Stomach smooth muscle (tissue), 2 donors: ENCODE measurements around the gene CLDN14.
"Not testable (repeated sequence)": the region's sequence is repeated elsewhere in the genome, so short reads cannot be mapped to it uniquely, and the experiment has no call there.

Source experiments
- H3K27ac ChIP-seq: one replicate; pipeline ENCODE4 v1.7.0; 2013; ENCODE audit warnings: mild to moderate bottlenecking, low read length, inconsistent platforms
- H3K27me3 ChIP-seq, 2 donors: one replicate each; pipeline ENCODE4 v1.7.0; 2013; ENCODE audit warnings: low read length in 2 of 2; ENCODE audit not compliant: insufficient read depth in 2 of 2, control insufficient read depth in 1 of 2
- H3K36me3 ChIP-seq, 2 donors: one replicate each; pipeline ENCODE4 v1.7.0; 2013; ENCODE audit warnings: low read length in 2 of 2; ENCODE audit not compliant: control insufficient read depth in 2 of 2, insufficient read depth in 2 of 2
- H3K4me1 ChIP-seq: one replicate; pipeline ENCODE4 v1.7.0; 2013; ENCODE audit warnings: low read length; ENCODE audit not compliant: control insufficient read depth, insufficient read depth
- H3K4me3 ChIP-seq, 2 donors: one replicate each; pipeline ENCODE4 v1.7.0; 2013; ENCODE audit warnings: low read length in 2 of 2
- H3K9ac ChIP-seq, 2 donors: one replicate each; pipeline ENCODE4 v1.7.0; 2013; ENCODE audit warnings: low read length in 2 of 2, mild to moderate bottlenecking in 1 of 2
- H3K9me3 ChIP-seq, 2 donors: one replicate each; pipeline ENCODE4 v1.7.0; 2013; ENCODE audit warnings: low read length in 2 of 2; ENCODE audit not compliant: control insufficient read depth in 2 of 2
- donor health status: healthy.
- donor health status: Pancreatic carcinoma.

Gene CLDN14

DNA sequence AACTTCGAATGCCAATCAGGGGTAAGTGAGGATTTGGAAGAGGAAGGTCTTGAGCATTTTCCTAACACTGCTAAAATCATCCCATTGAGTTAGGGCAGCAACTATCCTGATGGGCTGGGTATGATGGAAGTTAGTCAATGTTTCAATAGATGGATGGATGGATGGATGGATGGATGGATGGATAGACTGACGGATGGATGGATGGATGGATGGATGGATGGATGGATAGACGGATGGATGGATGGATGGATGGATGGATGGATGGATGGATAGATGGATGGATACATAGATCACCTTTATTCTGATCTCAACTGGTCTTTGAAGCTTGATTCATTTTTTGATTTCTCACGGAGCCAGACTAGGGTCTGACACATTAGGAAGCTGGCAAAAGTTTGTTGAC, 2.3 kb upstream of the CLDN14 start:
- Histone ChIP-seq H3K36me3 (no peaks in the 10 kb centered on the region), H3K9me3 (no peaks in the 10 kb centered on the region), H3K4me3 (no peak overlapping the region), H3K9ac (no peak overlapping the region), H3K4me1 (no peaks in the 10 kb centered on the region), H3K27me3 (peaks cover 0 to 2% of the 10 kb centered on the region in 2 donors), H3K27ac (no peak overlapping the region)

DNA sequence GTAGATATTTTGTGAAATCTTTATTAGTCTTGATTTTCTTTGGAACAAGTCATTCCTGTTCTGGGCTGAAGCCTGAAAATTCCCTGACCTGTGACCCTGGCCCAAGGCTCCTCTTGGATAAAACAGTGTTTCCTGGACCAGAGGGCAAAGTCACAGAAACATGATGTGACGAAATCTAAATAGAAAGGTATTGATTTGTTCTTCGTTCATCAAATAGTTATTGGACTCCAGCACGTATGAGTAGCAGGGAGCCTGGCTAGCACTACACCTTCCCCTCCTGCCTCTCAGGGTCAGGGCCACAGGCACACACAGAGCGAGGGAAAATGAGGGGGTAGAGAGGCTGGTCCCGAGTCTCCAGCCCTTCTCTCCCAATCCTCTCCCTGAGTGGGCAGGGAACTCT, 1.7 kb upstream of the CLDN14 start:
- H3K27ac ChIP-seq = no peak overlapping the region
- no peaks in the 10 kb centered on the region for H3K4me1 ChIP-seq
- H3K27me3 ChIP-seq = peaks cover 0 to 2% of the 10 kb centered on the region in 2 donors
- H3K9ac ChIP-seq = no peak overlapping the region
- H3K9me3 ChIP-seq = no peaks in the 10 kb centered on the region
- H3K36me3 ChIP-seq = no peaks in the 10 kb centered on the region
- H3K4me3 ChIP-seq = no peak overlapping the region

- Histone ChIP-seq H3K36me3 (no peaks in the 10 kb centered on the region), H3K27ac (no peak overlapping the region), H3K4me1 (no peaks in the 10 kb centered on the region), H3K27me3 (no peaks in the 10 kb centered on the region), H3K9ac (no peak overlapping the region), H3K4me3 (no peak overlapping the region), H3K9me3 (no peaks in the 10 kb centered on the region)
Measured at GRCh38 chr21:36480618-36481017, 696 bp upstream of the CLDN14 start.

DNA sequence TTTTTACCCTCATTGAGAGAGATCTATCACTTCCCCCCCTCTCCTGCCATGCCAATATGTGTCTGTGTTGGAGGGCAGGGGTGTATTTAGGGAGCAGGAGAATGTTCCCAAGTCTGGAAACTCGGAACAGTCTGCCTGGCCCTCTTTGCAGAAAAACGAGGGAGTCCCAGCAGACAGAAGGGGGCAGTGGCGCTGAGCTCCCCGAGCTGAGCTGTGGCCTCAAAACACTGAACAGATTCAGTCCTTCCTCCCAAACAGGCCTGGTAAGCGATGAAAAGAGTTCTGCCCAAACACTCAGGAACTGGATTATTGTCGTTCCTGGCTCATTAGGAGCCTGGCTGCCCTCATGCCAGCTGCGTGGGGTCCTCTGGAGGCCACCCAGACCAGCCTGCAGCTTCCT, 981 bp downstream of the CLDN14 start:
- H3K9ac ChIP-seq = no peak overlapping the region
- no peaks in the 10 kb centered on the region for H3K4me1 ChIP-seq
- no peak overlapping the region for H3K27ac ChIP-seq
- H3K4me3 ChIP-seq = no peak overlapping the region
- H3K9me3 ChIP-seq = no peaks in the 10 kb centered on the region
- no peaks in the 10 kb centered on the region for H3K36me3 ChIP-seq
- peaks cover 0 to 2% of the 10 kb centered on the region in 2 donors for H3K27me3 ChIP-seq

- Histone ChIP-seq H3K9ac (no peak overlapping the region), H3K27ac (no peak overlapping the region), H3K4me3 (no peak overlapping the region), H3K9me3 (no peaks in the 10 kb centered on the region), H3K4me1 (no peaks in the 10 kb centered on the region), H3K27me3 (peaks cover 0 to 2% of the 10 kb centered on the region in 2 donors), H3K36me3 (no peaks in the 10 kb centered on the region)
Measured at GRCh38 chr21:36478207-36478701, 1.7 kb downstream of the CLDN14 start.

DNA sequence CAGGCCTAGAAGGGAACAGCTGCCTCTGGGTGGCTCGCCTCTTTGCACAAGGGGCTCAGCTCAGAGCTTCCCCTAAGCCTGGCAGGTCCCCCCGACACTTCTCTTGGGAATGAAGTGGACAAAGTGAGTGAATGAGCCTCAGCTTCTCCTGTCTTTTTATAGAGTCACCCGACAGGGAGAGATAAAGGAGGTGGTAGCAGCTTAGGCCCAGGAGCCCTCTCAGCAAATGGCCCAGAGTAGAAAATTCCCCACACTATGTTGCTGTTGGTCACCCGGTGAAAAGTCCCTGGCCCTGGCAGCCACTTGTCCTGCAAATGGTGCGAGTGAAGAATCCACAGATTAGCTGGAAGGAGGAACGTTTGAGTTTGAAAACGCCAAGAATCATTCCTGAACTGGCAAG, 2.4 kb downstream of the CLDN14 start:
- Histone ChIP-seq H3K9me3 (no peaks in the 10 kb centered on the region), H3K27ac (no peak overlapping the region), H3K27me3 (peaks cover 0 to 2% of the 10 kb centered on the region in 2 donors), H3K4me3 (no peak overlapping the region), H3K4me1 (no peaks in the 10 kb centered on the region), H3K36me3 (no peaks in the 10 kb centered on the region), H3K9ac (no peak overlapping the region)

- peaks cover 0 to 2% of the 10 kb centered on the region in 2 donors for H3K27me3 ChIP-seq
- H3K9me3 ChIP-seq = no peaks in the 10 kb centered on the region
- no peak overlapping the region for H3K27ac ChIP-seq
- no peak overlapping the region for H3K4me3 ChIP-seq
- no peak overlapping the region for H3K9ac ChIP-seq
- H3K4me1 ChIP-seq = no peaks in the 10 kb centered on the region
- H3K36me3 ChIP-seq = no peaks in the 10 kb centered on the region
Measured at GRCh38 chr21:36477001-36477400, 2.9 kb downstream of the CLDN14 start.

- H3K9ac ChIP-seq, H3K27me3 ChIP-seq, H3K27ac ChIP-seq, H3K36me3 ChIP-seq, H3K4me3 ChIP-seq, H3K9me3 ChIP-seq, H3K4me1 ChIP-seq: not testable (repeated sequence)
Measured at GRCh38 chr21:36476541-36476940, 3.4 kb downstream of the CLDN14 start.

GRCh38 chr21:36474591-36474990, 5.3 kb downstream of the CLDN14 start:
- Histone ChIP-seq H3K9ac (no peak overlapping the region), H3K4me3 (no peak overlapping the region), H3K36me3 (no peaks in the 10 kb centered on the region), H3K27ac (no peak overlapping the region), H3K27me3 (peaks cover 0 to 2% of the 10 kb centered on the region in 2 donors), H3K9me3 (no peaks in the 10 kb centered on the region), H3K4me1 (no peaks in the 10 kb centered on the region)

GRCh38 chr21:36473203-36473602, 6.7 kb downstream of the CLDN14 start:
- Histone ChIP-seq H3K4me3 (no peak overlapping the region), H3K27ac (no peak overlapping the region), H3K9ac (no peak overlapping the region), H3K9me3 (no peaks in the 10 kb centered on the region), H3K36me3 (no peaks in the 10 kb centered on the region), H3K27me3 (peaks cover 0 to 2% of the 10 kb centered on the region in 2 donors), H3K4me1 (no peaks in the 10 kb centered on the region)

GRCh38 chr21:36472377-36472776, 7.5 kb downstream of the CLDN14 start:
- Histone ChIP-seq H3K4me3 (no peak overlapping the region), H3K4me1 (no peaks in the 10 kb centered on the region), H3K9me3 (no peaks in the 10 kb centered on the region), H3K9ac (no peak overlapping the region), H3K27ac (no peak overlapping the region), H3K27me3 (peaks cover 0 to 2% of the 10 kb centered on the region in 2 donors), H3K36me3 (no peaks in the 10 kb centered on the region)
